NCI-H2107 treated with DMSO at 0.1 percent for 48 hours (cell line): Measurements from ENCODE around the gene KXD1.
A peak's percentile ranks its signal among the peaks of the same experiment; 100 is the strongest.
"Not testable (repeated sequence)": the region's sequence is repeated elsewhere in the genome, so short reads cannot be mapped to it uniquely, and the experiment has no call there.

Experiments used
- DNase-seq: peaks from one replicate; lab custom pipeline; 2025; ENCODE audit not compliant: unreplicated experiment; lab: John Stamatoyannopoulos, UW

Gene KXD1, protein sequence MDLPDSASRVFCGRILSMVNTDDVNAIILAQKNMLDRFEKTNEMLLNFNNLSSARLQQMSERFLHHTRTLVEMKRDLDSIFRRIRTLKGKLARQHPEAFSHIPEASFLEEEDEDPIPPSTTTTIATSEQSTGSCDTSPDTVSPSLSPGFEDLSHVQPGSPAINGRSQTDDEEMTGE

DNA sequence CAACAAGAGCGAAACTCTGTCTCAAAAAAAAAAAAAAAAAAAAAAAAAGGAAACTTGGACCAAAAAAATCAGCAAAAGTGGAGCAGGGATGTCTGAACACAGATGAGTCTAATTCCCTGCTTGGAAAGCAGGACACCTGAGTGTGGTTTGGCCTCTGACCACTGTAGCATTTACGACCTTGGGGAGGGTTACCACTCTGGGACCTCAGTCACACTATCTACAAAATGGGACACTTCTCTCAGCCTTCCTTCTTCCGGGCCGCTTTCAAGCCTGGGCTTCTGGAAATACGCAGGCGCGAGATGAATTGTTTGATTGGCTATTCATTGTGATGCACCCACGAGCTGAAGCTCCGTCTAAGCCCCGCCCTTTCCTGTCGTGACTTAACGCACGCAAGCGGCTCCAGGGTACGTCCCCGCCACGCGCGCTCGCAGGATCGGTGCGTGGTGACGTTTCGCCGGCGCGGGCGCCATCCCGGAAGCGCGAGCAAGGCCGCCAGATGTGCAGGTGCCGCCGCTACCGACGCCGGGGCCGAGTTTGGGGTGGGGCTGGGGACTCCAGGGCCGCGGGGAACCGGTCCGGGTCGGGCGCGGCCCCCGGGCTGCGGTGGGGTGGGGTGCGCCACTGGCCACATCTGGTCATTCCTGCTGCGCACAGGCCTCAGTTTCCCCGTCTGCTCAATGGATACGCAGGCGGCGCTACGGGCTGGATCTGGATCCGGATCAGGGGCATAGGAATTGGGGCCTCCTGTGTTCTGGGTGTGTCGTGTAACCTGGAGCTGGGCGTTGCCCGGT lies at the start of gene KXD1:
Gene KXD1, plus strand, starts transcription at position 460 of the 791 bp plus-strand sequence. CDS start 4,187 bp downstream, outside the sequence.
- peak; percentile 94 for DNase-seq

DNA sequence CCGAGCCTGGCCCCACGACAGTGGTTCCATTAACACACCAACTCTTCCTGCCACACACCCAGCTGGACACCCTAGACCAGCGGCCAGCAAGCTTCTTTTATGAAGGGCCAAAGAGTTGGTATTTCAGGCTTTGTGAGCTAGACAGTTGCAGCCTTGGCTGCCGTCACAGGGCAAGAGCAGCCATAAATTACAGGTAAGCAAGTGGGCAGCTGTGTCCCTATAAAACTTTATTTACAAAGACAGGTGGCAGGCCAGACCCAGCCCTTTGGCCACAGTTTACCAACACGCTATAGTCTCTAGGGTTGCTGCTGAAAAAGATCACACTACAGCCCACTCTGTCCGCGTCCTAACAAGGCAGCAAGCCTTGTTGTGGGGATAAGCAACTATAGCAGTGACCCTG lies 49.1 kb upstream of the KXD1 start:
- DNase-seq: no peak

GRCh38 chr19:18510216-18510615 lies 47.5 kb upstream of the KXD1 start:
- DNase-seq: no peak

GRCh38 chr19:18513868-18514267 lies 43.8 kb upstream of the KXD1 start:
- DNase-seq: no peak

DNA sequence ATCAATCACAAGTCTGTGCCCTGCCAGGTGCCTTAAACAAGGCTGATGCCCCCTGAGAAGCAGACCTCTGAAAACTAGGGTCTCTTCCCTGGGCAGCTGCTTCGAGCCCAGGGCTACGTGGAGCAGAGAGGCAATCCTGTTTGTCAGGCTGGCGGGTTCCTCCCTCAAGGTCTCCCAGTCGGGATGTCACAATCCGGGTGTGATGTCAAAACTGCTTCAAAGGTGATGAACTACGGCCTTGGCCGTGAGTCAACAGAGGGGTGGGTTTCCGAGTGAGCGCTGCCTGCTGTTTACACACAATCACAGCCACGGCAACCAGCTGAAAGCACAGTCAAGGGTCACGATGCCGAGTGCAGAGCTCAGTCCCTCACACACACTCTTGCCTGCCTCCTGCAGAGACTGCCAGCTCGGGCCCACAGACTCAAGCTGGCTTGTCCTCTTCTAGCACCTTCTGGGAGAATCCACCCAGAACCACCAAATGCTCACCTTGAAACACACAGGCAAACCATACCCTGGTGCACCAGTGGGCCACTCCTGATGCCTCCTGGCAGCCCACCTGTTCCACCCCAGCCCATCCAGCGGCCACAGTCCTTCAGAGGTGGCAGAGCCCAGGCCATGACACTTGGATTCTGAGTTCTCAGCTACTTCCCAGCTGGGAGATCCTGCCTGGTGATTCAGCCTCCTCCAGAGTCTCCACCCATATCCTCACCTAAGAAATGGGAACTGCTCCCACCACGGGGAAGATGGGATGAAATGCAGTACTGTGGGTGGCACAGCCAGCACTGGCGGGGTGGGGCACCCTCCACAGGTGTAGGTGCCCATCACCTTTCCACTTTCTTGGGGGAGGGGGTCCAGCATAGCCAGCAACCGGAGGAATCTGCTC lies 42.6 kb upstream of the KXD1 start:
- no peak for DNase-seq

DNA sequence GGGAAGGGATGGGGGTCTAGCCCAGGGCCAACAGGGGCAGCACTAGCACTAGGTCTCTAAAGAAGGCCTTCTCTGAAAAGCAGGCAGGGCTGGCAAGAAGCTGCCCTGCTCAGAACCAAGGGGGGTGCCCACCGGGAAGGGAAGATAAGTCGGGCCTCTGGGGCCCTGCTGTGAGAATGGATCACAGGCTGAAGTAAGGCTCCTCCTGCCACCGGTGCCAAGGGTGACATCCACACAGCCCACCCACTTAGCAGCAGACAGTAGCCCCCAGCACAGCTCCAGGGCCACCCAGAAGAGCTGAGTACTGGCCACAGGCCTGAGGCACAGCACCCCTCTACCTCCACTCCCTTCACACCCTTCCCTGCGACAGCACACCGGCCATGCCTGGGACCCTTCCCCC lies 41.7 kb upstream of the KXD1 start:
- no peak for DNase-seq

GRCh38 chr19:18517606-18518005 lies 40.1 kb upstream of the KXD1 start:
- DNase-seq: no peak

DNA sequence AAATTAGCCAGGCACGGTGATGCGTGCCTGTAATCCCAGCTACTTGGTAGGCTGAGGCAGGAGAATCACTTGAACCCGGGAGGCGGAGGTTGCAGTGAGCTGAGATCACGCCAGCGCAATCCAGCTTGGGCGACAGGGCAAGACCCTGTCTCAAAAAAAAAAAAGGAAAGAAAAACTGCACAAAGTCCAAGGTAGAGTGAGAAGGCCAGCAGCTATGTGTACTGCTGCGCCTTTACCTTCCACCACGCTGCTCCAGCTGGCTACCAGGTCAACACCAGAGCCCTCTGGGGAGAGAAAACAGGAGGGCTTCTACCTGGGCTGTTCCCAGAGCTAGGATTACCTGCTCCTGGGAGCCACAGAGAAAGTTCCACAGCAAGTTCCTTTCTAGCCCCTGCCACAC lies 39.0 kb upstream of the KXD1 start:
- no peak for DNase-seq

GRCh38 chr19:18519962-18520847 lies 37.5 kb upstream of the KXD1 start:
- peak; percentile 24 for DNase-seq

DNA sequence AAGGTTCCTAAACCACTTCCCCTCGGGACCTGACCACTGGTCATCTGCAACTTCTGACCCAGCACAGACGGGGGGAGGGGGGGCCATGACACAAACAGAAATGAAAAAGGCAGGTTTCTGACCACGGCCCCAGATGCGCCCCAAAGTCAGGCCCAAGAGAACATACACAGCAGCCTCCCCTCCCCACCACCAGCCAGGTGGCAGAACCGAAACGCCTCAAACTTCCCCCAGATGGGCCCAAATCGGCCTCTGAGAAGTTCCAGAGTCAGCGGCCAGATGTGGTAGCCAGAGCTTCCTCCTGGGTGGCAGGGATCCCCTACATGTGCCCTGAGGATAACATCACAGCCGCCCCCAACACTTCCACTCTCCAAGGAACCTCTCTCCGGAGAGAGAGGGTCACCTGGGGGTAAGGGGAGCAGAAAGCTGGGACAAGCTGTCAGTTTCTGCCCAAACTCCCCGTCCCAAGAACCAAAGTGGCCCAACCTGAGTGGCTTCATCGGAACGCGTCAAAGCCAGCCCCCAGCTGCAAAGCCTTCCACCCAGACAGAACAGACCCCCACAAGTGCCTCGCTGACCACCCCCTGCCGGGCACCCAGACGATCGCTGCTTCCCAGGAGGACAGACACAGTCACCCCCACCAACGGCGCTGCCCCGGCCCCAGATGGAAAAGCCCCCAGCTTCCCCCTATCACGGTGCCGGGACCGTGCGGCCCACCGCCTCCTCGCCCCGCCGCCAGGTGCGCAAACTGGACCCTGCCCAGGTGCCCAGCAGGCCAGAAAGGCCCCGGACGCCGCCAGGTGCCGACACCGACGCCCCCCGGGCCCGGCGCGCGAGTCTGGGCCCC lies 36.6 kb upstream of the KXD1 start:
- DNase-seq: no peak

DNA sequence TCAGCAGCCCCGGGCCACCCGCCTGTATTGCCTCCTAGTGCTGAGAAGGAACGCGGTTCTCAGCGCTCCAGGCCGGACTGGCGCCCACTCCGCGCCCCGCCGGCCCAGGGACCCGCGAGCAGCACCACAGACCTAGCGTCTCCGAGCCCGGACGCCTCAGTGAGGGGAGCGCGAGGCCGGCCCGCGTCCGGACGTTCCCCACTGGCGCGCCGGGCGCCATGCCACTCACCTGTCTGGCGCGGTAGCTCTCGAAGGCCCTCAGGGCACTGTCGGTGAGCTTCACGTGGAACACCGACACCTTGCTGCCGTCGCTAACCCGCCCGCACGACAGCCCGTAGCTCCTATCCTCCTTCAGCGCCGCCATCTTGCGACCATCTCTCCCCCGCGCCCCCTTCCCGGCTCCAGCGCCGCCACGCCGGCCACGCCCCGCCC lies 36.0 kb upstream of the KXD1 start, which contains the start of gene ELL:
Gene ELL, minus strand, starts transcription at position 379 of the 432 bp plus-strand sequence. Its CDS starts 15 bp downstream, at position 364.
- DNase-seq: no peak

GRCh38 chr19:18522124-18522861 lies 35.4 kb upstream of the KXD1 start:
- DNase-seq: peak; percentile 98

- not testable (repeated sequence) for DNase-seq
These were observed 34.7 kb upstream of the KXD1 start for GRCh38 chr19:18522862-18523440.

- DNase-seq: no peak
These were observed 33.8 kb upstream of the KXD1 start for GRCh38 chr19:18523841-18524240.

DNA sequence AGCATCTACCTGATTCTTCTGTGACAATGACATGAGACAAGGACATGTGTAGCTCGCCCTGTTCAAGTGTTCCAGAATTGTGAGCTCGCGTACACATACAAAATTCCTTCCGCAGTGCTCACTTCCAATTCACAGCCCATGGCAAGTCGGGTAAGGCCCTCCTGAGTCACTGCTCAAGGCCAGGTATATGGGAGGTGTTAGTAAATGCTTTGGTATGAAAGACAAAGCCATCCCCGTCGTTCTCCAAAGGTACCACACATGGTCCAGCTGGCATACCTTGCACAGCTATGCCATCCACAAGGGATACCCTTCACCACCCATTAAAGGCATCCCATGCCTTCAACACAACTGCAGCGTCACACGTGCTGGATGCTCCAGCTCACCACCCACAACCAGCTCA lies 31.4 kb upstream of the KXD1 start:
- no peak for DNase-seq

- DNase-seq: no peak
These were observed 27.9 kb upstream of the KXD1 start for GRCh38 chr19:18529782-18530181.

GRCh38 chr19:18531485-18531884 lies 26.2 kb upstream of the KXD1 start:
- DNase-seq: no peak

GRCh38 chr19:18532168-18532890 lies 25.3 kb upstream of the KXD1 start:
- no peak for DNase-seq
